ENCODE measurements around the gene KIF14.

KIF14 gene

DNA sequence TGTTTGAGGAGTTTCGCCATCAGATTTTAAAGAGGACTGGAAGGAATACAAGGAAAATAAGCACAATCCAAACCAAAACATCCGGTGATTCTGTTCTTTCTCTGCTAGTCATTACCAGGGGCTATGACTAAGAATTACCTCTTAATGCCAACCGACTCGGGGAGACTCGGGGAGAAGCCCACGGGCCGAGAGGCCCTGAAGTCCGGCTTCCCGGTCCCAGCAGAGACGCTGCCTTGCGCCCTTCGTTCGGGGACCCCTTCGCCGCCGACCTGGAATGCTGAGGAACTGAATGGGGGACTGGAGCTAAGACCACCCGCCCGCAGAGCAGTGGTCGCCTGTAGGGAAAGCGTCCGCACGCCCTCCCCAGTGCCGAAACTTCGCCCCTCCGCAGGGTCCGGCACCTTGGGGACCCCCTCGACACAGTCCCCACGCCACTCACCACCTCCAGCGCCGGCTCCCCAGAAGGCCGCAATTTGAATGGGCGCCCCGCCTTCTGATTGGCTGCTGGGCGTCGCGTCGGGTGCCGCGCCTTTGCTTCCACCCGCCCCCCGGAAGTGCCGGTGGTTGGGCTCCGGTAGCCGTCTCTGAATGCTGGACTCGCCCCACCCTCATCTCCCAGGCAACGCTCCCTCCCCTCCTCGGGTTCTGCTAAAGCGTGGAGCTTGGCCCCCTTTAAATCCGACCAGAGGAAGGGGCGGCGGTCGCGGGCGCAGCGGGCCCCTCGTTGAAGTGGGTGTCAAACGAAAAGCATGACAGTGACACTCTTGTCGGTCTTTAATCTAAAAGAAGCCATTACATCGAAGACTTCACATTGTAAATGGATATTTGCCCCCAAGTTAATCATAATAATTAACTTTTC is at the start of gene KIF14:
TSS of gene KIF14 (minus strand) at position 479 of the 859 bp plus-strand sequence. CDS start 2,028 bp downstream, outside the sequence.
- peak; percentile 90 for DNase-seq

- DNase-seq = peak; percentile 91
These were observed 49.0 kb upstream of the KIF14 start, which contains the start of gene DDX59 for GRCh38 chr1:200669314-200670241. DDX59 (minus strand) TSS chr1:200669907; CDS start chr1:200666740, 3,167 bp downstream.

GRCh38 chr1:200668514-200669313 is 48.2 kb upstream of the KIF14 start:
- no peak for DNase-seq

GRCh38 chr1:200666309-200666708 is 45.8 kb upstream of the KIF14 start:
- no peak for DNase-seq

- no peak for DNase-seq
These were observed 45.3 kb upstream of the KIF14 start for GRCh38 chr1:200665861-200666260.

- no peak for DNase-seq
These were observed 40.2 kb upstream of the KIF14 start for GRCh38 chr1:200660719-200661118.

GRCh38 chr1:200659269-200659668 is 38.7 kb upstream of the KIF14 start:
- DNase-seq = no peak

DNA sequence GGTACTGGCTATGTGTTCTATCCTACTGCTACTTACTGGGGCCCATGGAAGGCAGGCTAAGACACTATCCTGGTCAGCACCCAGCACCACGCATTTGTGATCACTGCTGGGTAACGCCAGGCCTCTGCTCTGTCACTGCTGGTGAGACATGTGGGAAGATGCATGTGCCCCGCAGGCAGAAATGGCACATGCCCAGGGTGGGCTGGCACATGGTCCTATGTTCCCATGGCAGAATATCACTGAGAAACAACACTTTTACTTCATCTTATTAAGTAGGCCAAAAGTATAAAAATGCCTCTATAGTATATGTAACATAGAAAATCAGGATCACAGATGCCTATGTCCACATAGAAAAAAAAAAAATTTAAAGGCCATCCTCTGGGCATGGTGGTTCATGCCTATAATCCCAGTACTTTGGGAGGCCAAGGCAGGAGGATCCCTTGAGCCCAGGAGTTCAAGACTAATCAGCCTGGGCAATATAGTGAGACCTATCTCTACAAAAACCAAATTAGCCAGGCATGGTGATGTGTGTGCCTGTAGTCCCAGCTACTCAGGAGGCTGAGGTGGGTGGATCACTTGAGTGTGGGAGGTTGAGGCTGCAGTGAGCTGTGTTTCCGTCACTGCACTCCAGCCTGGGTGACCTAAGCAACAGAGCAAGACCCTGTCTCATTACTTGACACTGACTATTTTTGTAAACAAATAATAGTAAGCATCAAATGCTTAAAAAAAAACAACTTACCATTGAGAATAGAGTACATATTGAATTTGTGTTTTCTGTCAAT is 37.7 kb upstream of the KIF14 start:
- DNase-seq = no peak

GRCh38 chr1:200654660-200655059 is 34.1 kb upstream of the KIF14 start:
- DNase-seq = no peak

DNA sequence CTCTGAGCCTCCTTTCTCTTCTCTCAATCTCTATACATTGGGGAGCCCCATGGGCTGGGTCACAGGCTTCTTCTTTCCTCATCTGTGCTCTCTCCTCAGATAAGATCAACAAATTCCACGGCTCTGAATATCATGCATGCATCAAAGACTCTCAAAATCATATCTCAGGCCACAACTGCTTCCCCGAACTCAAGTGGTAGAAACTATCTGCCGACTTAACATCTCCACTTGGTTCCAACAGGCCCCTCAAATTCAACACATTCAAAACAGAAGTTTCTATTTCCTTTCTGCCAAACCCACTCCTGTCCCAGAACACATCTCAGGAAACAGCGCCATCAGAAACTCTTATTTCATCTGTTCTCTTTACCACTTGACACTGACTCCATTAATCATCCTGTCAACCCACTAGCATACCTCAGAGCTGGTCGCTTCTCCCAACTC is 32.5 kb upstream of the KIF14 start:
- no peak for DNase-seq

DNA sequence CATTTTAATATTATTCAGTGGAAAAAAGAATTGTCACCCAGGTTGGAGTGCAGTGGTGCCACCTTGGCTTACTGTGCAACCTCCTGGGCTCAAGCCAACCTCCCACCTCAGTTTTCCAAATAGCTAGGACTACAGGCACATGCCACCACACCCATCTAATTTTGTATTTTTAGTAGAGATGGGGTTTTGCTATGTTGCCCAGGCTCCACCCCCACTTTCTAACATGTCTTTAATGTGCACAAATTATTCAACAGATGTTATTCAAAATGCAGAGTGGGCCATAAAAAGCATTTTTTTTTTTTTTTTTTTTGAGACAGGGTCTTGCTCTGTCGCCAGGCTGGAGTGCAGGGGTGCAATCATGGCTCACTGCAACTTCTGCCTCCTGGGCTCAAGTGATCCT is 31.8 kb upstream of the KIF14 start:
- DNase-seq = no peak

GRCh38 chr1:200646515-200646914 is 26.0 kb upstream of the KIF14 start:
- no peak for DNase-seq

DNA sequence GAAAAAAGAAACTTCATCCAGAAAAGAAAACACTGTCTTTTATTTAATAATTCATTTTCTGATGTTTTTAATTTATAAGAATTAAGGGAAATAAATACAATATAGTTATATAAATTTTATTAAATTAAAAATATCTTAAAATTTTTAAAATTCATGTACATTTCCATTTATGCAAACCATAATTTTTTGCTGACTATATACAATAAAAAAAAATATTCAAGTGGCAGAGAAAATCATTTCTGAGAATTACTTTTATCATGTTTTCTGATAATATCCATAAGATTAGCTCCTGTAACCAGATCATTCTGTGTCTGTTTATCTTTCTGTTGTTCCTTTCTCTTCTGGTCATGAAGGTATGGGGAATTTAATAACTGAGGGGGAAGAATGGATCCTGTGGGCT is 23.5 kb upstream of the KIF14 start:
- no peak for DNase-seq

GRCh38 chr1:200642481-200642880 is 21.9 kb upstream of the KIF14 start:
- DNase-seq = no peak

DNA sequence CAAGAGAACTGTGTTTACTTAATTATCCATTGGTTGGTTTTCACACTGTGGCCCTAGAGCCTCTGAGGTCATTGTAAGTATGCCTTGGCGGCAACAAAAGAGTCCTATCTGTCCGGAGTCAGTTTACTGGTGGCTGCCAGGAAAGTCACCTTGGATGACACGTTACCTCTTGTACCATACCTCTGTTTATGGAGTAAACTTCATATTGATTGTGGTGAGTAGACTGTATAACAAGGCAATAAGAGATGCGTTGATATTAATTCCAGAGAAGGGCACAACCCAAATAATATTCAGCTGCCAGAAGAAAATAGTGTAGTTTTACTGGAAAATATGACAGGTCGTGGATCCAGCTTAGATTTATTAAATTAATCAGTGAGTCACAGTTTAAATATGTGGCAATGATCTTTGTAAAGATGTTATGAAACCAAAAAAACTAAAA is 20.4 kb upstream of the KIF14 start:
- DNase-seq = no peak

- no peak for DNase-seq
These were observed 19.9 kb upstream of the KIF14 start for GRCh38 chr1:200640373-200640962.

GRCh38 chr1:200638073-200638472 is 17.5 kb upstream of the KIF14 start:
- DNase-seq = no peak

DNA sequence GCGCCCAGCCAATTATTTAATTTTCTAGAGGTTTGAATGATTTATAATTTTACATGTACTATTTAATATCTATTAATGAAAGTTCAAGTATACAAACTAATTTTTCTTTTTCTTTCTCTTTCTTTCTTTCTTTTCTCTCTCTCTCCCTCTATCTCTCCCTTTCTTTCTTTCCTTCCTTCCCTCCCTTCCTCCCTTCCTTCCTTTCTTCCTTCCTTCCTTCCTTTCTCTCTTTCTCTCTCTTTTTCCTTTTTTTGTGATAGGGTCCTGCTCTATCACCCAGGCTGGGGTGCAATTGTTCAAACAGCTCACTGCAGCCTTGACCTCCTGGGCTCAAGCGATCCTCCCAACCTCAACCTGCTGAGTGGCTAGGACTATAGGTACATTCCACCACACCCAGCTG is 16.1 kb upstream of the KIF14 start:
- DNase-seq = no peak

- DNase-seq = no peak
These were observed 13.9 kb upstream of the KIF14 start for GRCh38 chr1:200634261-200635122.

DNA sequence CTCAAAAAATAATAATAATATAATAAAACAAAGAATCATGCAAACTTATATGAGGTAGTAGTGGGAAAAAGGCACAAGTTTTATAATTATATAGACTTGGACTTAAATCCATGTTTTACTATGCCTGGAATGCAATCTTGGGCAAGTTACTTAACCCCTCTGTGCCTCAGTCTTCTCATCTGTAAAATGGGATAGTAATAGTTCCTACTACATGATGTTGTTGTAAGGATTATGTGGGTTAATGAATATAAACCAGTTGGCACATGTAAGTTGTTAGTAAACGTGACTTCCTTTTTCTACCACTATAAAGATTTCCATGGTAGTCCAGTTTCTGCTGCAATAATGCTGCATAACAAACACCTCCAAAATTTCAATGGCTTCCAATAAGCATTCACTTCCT is 10.8 kb upstream of the KIF14 start:
- no peak for DNase-seq
